Fibroblast of skin of scalp (primary cell): Measurements from ENCODE around the gene DR1. TPM values are rescaled to one million over a fixed set of nuclear protein-coding genes. Genes with fewer than 3 reads are reported as not detected.

Source experiments
- DNase-seq: peaks from one replicate; pipeline ENCODE4 v3.0.0-alpha.2; 2013
- polyA plus RNA-seq, 2 experiments: library from polyadenylated mRNA; unstranded; fragments of 120-200 nt; gene quantifications; one replicate each; pipeline ENCODE4 v1.2.1, GENCODE V29; 2013; ENCODE audit not compliant: insufficient read length in 2 of 2

The DR1 gene
- 87.4 TPM for polyA plus RNA-seq (2013, experiment 1 of 2; ENCODE audit: insufficient read length)
- 90.3 TPM for polyA plus RNA-seq (2013, experiment 2 of 2; ENCODE audit: insufficient read length)

GRCh38 chr1:93345633-93346420 is at the start of gene DR1:
TSS of gene DR1 (plus strand) at chr1:93345907. CDS start at chr1:93346646, 739 bp downstream.
- peak; percentile 96 for DNase-seq

- DNase-seq: no peak
Observed at GRCh38 chr1:93296555-93297154, 49.1 kb upstream of the DR1 start.

- DNase-seq: no peak
Observed at GRCh38 chr1:93301131-93301530, 44.6 kb upstream of the DR1 start.

DNA sequence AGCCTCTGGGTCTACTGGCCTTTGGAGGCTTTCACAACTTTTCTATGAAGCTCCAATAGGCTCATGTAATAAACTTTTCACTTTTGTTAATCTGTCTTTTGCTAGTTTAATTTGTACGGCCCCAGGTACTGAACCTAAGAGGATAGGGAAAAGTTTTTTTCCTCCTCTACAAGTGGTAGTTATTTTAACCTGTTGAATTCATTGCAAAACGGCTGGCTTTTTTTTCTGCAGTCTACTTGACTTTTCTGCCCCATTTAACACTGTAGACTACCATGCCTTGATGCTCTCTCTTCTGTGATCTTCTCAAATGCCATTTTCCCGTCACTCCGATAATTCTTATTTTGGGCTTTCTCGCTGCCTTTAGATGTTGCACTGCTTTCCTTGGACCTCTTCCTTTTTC is 43.6 kb upstream of the DR1 start:
- no peak for DNase-seq

DNA sequence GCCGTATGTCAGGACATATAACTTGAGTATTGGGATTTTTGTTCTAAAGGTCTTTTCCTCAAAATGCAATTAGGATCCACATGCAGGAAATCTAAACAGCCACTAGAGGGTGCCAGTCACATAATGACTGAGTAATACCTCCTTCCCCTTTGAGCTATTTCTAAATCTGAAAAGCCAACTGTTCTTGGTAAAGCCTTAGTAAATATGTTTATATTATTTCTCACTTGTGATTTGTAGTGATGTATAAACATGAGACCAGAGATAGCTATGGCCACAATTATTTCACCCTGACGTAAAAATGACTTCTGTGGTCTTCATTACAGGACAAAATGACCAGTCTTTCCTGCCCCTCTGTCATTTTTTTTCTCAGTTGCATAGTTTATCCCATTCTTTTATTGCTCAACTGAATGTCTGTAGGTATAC is 41.0 kb upstream of the DR1 start:
- peak; percentile 66 for DNase-seq

DNA sequence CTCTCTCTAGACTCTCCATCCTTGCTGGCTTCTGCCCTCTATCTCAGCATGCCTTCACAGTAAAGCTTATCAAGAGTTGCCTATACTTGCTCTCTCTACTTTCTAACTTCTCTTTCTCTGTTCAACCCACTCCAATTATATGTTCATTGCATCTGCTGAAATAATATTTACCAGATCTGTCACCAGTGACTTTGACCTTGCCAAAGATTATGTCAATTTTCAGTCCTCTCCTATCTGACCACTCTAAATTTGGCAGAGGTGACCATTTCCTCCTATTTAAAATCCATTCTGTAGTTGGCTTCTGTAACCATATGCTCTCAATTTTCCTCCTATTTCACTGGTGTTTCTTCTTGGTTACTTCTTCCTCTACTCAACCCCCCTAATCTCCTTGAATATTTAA is 38.8 kb upstream of the DR1 start:
- no peak for DNase-seq

GRCh38 chr1:93313026-93313425 is 32.7 kb upstream of the DR1 start:
- DNase-seq: no peak

GRCh38 chr1:93317207-93317606 is 28.5 kb upstream of the DR1 start:
- DNase-seq: no peak

DNA sequence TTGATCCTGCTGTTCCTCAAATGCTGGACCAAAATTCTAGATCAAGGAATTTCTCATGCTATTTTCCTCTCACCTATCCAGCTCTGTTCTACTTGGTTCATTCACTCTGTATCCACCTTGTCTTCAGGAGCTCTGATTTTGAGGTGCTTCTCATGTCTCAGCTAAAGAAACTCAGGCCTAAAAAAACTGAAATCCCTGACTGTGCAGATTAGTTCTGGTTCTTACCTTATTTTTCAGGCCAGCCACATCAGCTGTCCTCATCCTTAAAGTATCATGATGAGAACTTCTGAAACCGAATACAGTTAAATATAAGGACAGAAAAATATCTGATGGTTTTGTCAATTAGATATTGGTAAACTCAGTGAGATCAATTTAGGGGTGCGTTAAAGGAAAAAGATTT is 27.8 kb upstream of the DR1 start:
- DNase-seq: no peak

DNA sequence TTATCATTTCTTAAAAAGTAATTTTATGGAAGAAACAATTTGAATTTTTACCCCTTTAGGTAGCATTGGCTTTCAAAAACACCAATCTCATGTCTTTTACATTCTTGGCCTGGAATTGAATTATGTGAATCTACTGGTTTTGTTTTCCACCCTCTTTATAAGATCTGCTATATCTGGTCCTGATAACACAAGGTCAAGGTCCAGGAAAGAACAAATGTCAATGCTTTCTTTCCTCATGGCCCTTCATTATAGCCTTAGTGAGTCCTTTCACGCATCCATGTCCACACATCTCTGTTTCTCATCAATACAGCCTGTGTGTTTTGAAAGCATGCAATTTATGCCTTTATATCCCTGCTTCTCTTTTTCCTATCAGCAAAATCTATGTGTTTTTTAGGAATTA is 24.0 kb upstream of the DR1 start:
- no peak for DNase-seq

- no peak for DNase-seq
Observed at GRCh38 chr1:93322349-93322748, 23.4 kb upstream of the DR1 start.

DNA sequence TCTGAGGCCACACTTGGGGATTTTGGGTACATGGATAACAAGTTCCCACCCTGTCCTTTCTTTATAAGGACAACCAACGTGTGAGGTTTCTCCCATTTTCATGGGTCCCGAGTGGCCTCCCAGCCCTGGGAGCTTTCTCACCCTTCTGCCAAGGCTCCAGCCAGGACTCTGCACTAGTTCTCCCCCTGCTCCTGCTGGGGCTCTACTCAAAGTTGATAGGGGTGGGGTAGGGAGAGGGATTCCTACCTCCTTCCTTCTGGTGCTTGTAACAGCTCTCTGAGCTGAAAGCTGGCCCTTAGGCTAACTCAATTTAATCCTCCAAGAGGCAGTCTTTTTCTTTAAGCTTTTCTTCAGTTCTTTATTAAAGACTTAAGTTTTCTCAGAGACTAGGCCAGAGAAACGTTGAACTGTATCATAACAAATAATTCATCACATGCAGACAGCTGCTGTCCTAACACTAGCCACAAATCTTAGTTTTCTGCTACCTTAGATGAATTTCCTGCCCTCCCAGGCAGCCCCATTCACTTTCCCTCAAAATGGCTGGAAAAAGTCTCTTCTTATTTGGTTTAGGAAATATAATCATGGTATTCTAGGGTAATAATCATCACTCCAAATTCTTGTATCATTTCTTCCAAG is 22.4 kb upstream of the DR1 start:
- DNase-seq: no peak

GRCh38 chr1:93324486-93325464 is 20.9 kb upstream of the DR1 start:
- DNase-seq: peak; percentile 88

- DNase-seq: peak; percentile 74
Observed at GRCh38 chr1:93328809-93329760, 16.6 kb upstream of the DR1 start.

DNA sequence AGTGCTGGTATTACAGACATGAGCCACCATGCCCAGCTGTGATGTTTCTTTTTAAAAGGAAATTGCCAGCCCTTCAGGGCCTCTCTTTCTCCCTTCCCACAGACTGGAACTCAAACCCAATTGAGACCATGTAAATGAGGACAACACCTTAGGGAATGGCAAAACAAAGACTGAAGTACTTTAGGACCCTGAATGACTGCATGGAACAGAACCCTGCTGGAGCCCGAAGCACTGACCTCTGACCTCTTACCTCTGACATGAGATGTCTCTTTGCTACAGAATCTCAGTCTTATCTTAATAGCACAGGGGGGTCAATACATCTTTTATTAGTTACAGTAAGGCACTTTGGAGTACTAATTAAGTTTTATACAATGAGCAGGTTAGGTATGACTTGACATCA is 15.5 kb upstream of the DR1 start:
- no peak for DNase-seq

GRCh38 chr1:93330617-93331016 is 15.1 kb upstream of the DR1 start:
- DNase-seq: no peak

- peak; percentile 56 for DNase-seq
Observed at GRCh38 chr1:93331412-93331811, 14.3 kb upstream of the DR1 start.

- no peak for DNase-seq
Observed at GRCh38 chr1:93332368-93332767, 13.3 kb upstream of the DR1 start.

DNA sequence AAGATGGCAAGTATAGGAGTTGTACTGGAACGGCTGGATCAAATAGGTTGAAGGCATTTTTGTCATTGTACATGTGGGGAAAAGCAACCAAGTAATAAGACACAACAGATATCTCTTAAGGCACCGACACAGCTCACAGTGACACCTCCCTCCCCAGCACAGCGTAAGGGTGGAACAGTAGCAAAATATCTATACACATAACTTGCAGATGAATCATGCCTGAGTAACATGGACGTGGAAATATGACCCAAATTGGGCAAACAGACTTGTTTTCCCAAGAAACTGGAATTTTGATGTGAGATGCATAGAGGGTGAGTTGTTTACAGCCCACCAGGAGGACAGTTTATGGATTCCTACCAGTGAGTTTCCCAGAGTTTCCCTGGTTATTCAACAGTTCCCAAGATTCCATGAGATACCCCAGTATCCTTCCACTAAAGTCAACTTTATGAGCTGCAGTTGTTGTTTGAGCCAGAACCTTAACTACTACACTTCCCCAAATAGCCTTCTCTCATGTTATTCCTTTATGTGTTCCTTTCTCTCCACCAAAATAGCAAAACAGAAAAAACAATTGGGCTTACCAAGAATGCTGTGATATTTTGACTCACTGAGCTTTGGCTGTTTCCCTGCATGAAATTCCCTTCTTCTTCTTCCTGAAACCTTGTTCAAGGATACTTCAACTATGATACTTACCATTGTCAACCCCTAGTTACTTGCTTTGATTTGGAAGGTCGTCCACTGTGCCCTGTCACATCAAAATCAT is 7.1 kb upstream of the DR1 start:
- DNase-seq: peak; percentile 97

DNA sequence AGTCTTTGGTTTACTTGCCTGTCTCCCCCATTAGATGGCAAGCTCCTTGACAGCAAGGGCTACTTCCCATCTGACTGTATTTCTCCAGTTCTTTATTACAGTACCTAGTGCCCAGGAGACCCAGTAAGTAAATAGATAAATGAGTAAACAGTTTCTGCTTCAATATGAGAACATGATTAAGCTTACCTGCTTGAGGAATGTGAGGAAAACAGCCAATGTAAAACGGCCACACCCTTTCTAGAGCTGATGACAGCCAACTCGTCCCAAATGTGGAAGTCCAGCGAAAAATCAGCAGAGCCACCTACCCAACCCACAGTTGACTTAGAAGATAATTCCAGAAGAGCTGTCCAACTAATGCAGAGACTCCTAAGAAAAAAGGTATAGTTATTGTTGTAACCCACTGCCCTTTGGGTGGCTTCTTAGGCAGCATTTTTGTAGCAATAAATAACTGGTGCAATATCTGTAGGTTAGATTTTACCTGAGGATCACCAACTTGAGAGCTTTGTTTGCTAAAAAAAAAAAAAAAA is 6.5 kb upstream of the DR1 start:
- DNase-seq: no peak
